CD4-positive, alpha-beta T cell (primary cell): Measurements from ENCODE around the gene SEMA5A. TPM values are rescaled to one million over a fixed set of nuclear protein-coding genes. Genes with fewer than 3 reads are reported as not detected.

Experiments
- ATAC-seq: fragments of 200-7000 bp; cut with Tn5 transposase; one replicate; pipeline ENCODE4 v1.10.0; 2022; ENCODE audit warnings: mild to moderate bottlenecking; ENCODE audit not compliant: poor library complexity
- CTCF ChIA-PET: fragments of 350-600 bp; sonication (Branson Sonifier 250); formaldehyde crosslinking; loops from one replicate; lab custom pipeline; 2021; ENCODE audit warnings: antibody characterized with exemption, inconsistent platforms; lab: Charles Lee
- POLR2A ChIA-PET: fragments of 350-600 bp; sonication (Branson Sonifier 250); formaldehyde crosslinking; loops from one replicate; lab custom pipeline; 2021; ENCODE audit warnings: antibody characterized with exemption, inconsistent platforms; lab: Charles Lee
- DNase-seq, 14 experiments: peaks; one replicate each; pipeline ENCODE4 v3.0.0-alpha.2; 2013 to 2020; ENCODE audit warnings: mixed read lengths in 2 of 14
- H3K27ac ChIP-seq, 2 donors: one replicate each; pipeline versions ENCODE4 v1.5.1 to v1.7.0; 2013; ENCODE audit warnings: low read length in 2 of 2, low read depth in 1 of 2, mild to moderate bottlenecking in 1 of 2
- H3K27me3 ChIP-seq, 2 experiments: 1 replicate in 1 of 2; 2 replicates in 1 of 2; pipeline versions ENCODE4 v1.6.1 to v1.7.0; 2013; ENCODE audit warnings: low read length in 2 of 2, control low read depth in 1 of 2, mild to moderate bottlenecking in 1 of 2, moderate library complexity in 1 of 2; ENCODE audit not compliant: insufficient read depth in 2 of 2, control insufficient read depth in 1 of 2
- H3K36me3 ChIP-seq: one replicate; pipeline ENCODE4 v1.6.1; 2013; ENCODE audit warnings: low read length, control low read depth; ENCODE audit not compliant: insufficient read depth
- H3K4me1 ChIP-seq: one replicate; pipeline ENCODE4 v1.6.1; 2013; ENCODE audit warnings: low read length, control low read depth; ENCODE audit not compliant: insufficient read depth
- H3K4me3 ChIP-seq: one replicate; pipeline ENCODE4 v1.5.1; 2013; ENCODE audit warnings: mild to moderate bottlenecking, low read length, moderate library complexity
- H3K9me3 ChIP-seq, 2 experiments: 1 replicate in 1 of 2; 2 replicates in 1 of 2; pipeline versions ENCODE4 v1.6.1 to v1.7.0; 2013; ENCODE audit warnings: low read length in 2 of 2, mild to moderate bottlenecking in 2 of 2, control low read depth in 1 of 2, moderate library complexity in 1 of 2; ENCODE audit not compliant: control insufficient read depth in 1 of 2, insufficient read depth in 1 of 2
- H3K27ac Mint-ChIP-seq: one replicate; pipeline ENCODE4 v1.8.0; 2020; ENCODE audit warnings: mixed read lengths
- H3K27me3 Mint-ChIP-seq: one replicate; pipeline ENCODE4 v1.8.0; 2021; ENCODE audit warnings: mixed read lengths
- H3K36me3 Mint-ChIP-seq: one replicate; pipeline ENCODE4 v1.8.0; 2021; ENCODE audit warnings: low read depth, mixed read lengths
- H3K4me1 Mint-ChIP-seq: one replicate; pipeline ENCODE4 v1.8.0; 2021; ENCODE audit warnings: low read depth, mixed read lengths
- H3K4me3 Mint-ChIP-seq: one replicate; pipeline ENCODE4 v1.8.0; 2020; ENCODE audit warnings: mild to moderate bottlenecking, mixed read lengths
- H3K9me3 Mint-ChIP-seq: one replicate; pipeline ENCODE4 v1.8.0; 2020; ENCODE audit warnings: mixed read lengths
- intact Hi-C, 2 experiments: fragments of 100-400 bp; cut with DNase I in 1 of 2; cut with micrococcal nuclease in 1 of 2; formaldehyde crosslinking; loops; one replicate each; pipeline versions ENCODE4 v1.15.1 to v1.9.0; 2023 to 2025; cut with DNase I, micrococcal nuclease
- total RNA-seq, 174 experiments: library from RNA in 2 of 174; stranded (reverse) in 2 of 174; gene quantifications; one replicate each; pipeline ENCODE4 v1.2.3 and lab custom pipeline; 2021 to 2026
- TF ChIP-seq, protein P1 (sequence below): fragments of 200-600 bp; IDR thresholded peaks from one replicate; pipeline ENCODE4 v1.8.0; 2022; ENCODE audit warnings: antibody characterized with exemption, mild to moderate bottlenecking

The SEMA5A gene
- total RNA-seq, 2 experiments from 2014 or later, result 2.0 to 2.9 TPM

DNA sequence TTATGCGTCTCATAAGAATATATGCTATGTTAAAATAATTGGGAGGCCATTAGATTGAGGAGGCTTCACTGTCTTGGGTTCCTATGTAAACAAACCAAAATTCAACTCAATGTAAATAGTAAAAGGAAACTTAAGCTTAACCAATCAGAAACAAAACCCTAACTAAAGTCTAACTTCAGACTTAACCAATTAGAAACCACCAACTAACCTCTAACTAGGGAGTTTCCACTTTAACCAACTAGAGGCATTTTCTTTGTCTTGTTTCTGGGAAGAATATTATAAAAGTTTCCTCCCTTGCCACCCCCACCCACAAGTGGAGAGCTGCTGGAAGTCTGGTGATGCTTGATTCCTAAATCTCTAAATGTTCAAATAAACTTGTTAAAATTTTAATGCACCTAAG lies 214.5 kb downstream of the SEMA5A start:
- ChIA-PET CTCF (no interaction called here), POLR2A (no interaction called here)
- no peak overlapping the region for H3K4me3 Mint-ChIP-seq
- H3K27ac Mint-ChIP-seq, result no peak overlapping the region
- intact Hi-C loops, result no loop called here
- peaks cover 3% of the 10 kb centered on the region for H3K9me3 Mint-ChIP-seq
- Histone ChIP-seq H3K27me3 (no peaks in the 10 kb centered on the region), H3K36me3 (no peaks in the 10 kb centered on the region), H3K4me1 (no peaks in the 10 kb centered on the region), H3K27ac (no peak overlapping the region), H3K9me3 (peaks cover 0 to 5% of the 10 kb centered on the region in 2 experiments), H3K4me3 (no peak overlapping the region)
- no peaks in the 10 kb centered on the region for H3K4me1 Mint-ChIP-seq
- H3K27me3 Mint-ChIP-seq, result no peaks in the 10 kb centered on the region
- H3K36me3 Mint-ChIP-seq, result no peaks in the 10 kb centered on the region
- no peak for ATAC-seq
- no peak for DNase-seq
- TF ChIP-seq, protein P1, sequence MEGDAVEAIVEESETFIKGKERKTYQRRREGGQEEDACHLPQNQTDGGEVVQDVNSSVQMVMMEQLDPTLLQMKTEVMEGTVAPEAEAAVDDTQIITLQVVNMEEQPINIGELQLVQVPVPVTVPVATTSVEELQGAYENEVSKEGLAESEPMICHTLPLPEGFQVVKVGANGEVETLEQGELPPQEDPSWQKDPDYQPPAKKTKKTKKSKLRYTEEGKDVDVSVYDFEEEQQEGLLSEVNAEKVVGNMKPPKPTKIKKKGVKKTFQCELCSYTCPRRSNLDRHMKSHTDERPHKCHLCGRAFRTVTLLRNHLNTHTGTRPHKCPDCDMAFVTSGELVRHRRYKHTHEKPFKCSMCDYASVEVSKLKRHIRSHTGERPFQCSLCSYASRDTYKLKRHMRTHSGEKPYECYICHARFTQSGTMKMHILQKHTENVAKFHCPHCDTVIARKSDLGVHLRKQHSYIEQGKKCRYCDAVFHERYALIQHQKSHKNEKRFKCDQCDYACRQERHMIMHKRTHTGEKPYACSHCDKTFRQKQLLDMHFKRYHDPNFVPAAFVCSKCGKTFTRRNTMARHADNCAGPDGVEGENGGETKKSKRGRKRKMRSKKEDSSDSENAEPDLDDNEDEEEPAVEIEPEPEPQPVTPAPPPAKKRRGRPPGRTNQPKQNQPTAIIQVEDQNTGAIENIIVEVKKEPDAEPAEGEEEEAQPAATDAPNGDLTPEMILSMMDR, result no peak

DNA sequence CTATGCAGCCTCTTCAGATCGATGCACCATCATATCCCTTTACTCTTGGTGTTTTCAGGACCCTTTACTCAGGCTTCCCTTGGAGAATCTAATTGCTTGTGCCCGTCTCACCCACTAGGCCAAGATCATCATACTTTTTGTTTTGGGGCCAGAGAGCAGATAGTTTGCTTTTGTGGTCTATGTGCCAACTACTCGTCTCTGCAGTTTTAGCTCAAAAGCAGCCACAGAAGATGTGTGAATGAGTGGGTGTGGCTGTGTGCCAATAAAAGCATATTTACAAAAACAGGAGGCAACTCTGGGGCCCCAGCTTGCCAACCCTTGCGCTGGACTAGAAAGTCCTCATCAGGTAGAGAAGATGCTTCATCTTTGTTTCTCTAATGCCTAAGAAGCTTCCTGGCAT lies 216.8 kb downstream of the SEMA5A start:
- Histone ChIP-seq H3K4me1 (no peaks in the 10 kb centered on the region), H3K36me3 (no peaks in the 10 kb centered on the region), H3K4me3 (no peak overlapping the region), H3K9me3 (peaks cover 0 to 11% of the 10 kb centered on the region in 2 experiments), H3K27ac (no peak overlapping the region), H3K27me3 (no peaks in the 10 kb centered on the region)
- intact Hi-C loops, result no loop called here
- Mint-ChIP-seq H3K4me1 (no peaks in the 10 kb centered on the region), H3K27me3 (no peaks in the 10 kb centered on the region), H3K9me3 (peaks cover 3% of the 10 kb centered on the region), H3K27ac (no peak overlapping the region), H3K36me3 (no peaks in the 10 kb centered on the region), H3K4me3 (no peak overlapping the region)
- DNase-seq, result no peak
- CTCF ChIA-PET, result no interaction called here
- POLR2A ChIA-PET, result no interaction called here
- TF ChIP-seq, protein P1, result no peak
- ATAC-seq, result no peak

DNA sequence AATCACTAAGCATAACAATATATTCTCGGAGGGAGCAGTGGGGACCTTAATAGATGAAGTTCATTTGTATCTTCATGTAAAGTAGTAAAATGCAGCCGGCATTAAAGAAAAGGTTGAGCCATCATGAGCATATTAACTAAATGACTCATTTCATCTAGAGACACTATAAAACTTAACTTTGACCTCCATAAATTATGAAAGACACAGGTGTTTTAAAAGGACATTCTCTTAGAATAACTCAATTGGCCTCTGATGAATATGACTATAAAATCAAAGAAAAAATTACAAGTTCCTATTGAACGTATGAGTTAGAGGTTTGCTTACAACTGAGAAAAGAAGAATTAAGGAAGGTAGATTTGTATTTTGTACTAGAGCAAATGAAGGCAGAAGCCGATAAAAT lies 220.3 kb downstream of the SEMA5A start:
- no peak for ATAC-seq
- CTCF ChIA-PET, result no interaction called here
- H3K4me1 ChIP-seq, result no peaks in the 10 kb centered on the region

More for the DNA sequence above, 220.3 kb downstream of the SEMA5A start:
- H3K4me3 ChIP-seq, result no peak overlapping the region
- H3K27ac ChIP-seq, result no peak overlapping the region
- DNase-seq, result no peak
- Mint-ChIP-seq H3K4me3 (no peak overlapping the region), H3K27me3 (no peaks in the 10 kb centered on the region), H3K36me3 (no peaks in the 10 kb centered on the region), H3K4me1 (no peaks in the 10 kb centered on the region), H3K9me3 (peaks cover 3% of the 10 kb centered on the region), H3K27ac (no peak overlapping the region)
- H3K36me3 ChIP-seq, result no peaks in the 10 kb centered on the region
- intact Hi-C loops, result no loop called here
- peaks cover 0 to 11% of the 10 kb centered on the region in 2 experiments for H3K9me3 ChIP-seq
- POLR2A ChIA-PET, result no interaction called here
- no peaks in the 10 kb centered on the region for H3K27me3 ChIP-seq
- TF ChIP-seq, protein P1, result no peak
